GM19240 (cell line): ENCODE measurements around the gene DRD4.
"Not testable (repeated sequence)": the region's sequence is repeated elsewhere in the genome, so short reads cannot be mapped to it uniquely, and the experiment has no call there.

Experiments used
- DNase-seq: peaks from one replicate; pipeline ENCODE4 v3.0.0; 2011; ENCODE audit warnings: low spot score; ENCODE audit not compliant: insufficient read length

The DRD4 gene

DNA sequence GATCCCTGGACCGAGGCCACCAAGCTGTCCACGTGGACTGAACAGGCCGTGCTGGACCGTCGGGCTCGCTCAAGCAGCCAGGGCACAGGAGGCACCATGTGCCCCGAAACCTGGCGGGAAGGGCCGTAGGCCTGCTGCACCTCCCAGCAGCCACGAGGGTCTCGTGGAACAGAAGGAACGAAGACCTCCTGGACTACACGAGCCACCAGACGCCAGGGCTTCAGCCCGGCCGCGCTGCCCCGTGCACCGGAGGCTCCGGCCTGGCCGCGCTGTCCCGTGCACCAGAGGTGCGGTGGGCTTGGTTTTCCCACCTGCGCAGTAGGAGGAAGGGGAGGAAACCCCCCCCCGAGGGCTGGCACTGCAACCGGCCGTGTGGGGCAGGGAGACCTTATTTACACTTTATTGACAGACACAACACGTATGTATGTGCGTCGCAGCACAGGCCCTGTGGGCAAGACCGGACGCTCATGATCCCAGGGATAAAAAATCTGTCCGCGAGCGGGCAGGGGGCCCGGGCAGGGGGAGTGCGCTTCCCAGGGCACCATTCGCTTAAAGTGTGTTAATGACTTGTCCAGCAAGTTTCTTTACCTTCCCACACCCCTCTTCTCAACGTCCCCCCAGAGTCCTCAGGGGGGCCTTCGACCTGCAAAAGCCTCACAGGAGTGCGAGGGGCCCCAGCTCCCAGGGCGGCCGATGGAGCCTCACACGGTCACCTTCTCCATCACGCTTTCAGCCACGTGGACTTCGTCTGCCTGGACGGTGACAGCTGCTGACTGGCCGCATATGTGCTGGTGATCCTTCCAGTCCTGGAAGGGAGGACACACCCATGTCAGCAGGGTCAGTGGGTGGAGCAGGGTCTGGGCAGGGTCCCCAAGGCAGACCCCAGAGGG is 7.0 kb downstream of the DRD4 start:
- DNase-seq = no peak

DNA sequence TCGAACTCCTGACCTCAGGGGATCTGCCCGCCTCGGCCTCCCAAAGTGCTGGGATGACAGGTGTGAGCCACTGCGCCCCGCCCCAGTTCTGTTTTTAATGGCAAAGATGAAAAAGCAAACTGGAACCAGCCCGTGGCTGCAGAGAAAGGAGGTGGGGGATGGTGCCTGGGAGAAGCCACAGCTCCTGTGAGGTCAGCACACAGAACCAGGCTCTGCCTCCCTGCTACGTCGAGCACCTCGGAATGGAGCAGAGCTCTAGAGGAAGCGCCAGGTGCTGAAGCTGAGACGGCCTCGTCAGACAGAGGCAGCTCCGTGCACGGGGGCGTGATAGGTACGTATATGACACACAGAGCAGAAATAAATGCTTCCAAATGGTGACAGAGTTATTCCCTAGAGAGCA is 8.5 kb downstream of the DRD4 start:
- no peak for DNase-seq

DNA sequence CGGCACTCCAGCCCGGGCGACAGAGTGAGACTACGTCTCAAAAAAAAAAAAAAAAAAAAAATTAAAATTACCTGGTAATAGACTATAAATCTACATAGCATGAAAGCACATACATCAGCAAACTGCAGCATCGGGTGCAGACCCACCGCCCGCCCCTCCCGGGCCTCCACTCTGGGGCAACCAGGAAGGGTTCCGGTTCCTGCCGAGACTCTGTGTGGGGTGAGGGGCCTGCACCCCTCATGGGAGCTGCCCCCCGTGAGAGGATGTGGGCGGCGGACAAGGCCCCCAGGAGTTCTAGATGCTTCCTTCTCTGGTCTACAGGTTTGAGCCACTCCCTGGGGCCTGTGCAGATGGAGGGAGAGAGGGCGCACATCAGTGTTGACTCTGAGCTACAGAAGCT is 9.1 kb downstream of the DRD4 start:
- no peak for DNase-seq

DNA sequence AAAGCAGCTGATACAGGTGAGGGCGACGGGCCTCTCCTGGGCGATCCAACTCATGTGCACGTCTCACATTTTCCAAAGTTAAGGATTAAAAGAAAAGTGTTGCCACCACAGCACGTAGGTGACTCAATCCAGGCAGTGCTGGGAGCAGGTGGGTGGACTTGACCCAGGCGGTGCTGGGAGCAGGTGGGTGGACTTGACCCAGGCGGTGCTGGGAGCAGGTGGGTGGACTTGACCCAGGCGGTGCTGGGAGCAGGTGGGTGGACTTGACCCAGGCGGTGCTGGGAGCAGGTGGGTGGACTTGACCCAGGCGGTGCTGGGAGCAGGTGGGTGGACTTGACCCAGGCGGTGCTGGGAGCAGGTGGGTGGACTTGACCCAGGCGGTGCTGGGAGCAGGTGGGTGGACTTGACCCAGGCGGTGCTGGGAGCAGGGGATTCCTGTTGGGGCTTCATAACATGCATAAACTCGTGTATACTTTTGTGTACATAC is 10.6 kb downstream of the DRD4 start:
- DNase-seq = not testable (repeated sequence)

DNA sequence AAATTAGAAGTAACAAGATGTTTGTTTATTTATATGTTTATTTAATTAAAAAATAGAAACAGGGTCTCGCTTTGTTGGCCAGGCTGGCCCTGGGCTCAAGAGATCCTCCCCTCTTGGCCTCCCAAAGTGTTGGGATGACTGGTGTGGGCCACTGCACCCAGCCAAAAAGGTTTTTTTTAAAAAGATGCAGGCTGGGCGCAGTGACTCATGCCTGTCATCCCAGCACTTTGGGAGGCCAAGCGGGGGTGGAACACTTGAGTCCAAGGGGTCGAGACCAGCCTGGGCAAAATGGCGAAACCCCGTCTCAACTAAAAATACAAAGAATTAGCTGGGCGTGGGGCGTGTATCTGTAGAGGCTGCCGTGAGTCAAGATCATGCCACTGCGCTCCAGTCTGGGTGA is 13.4 kb downstream of the DRD4 start:
- DNase-seq = no peak

DNA sequence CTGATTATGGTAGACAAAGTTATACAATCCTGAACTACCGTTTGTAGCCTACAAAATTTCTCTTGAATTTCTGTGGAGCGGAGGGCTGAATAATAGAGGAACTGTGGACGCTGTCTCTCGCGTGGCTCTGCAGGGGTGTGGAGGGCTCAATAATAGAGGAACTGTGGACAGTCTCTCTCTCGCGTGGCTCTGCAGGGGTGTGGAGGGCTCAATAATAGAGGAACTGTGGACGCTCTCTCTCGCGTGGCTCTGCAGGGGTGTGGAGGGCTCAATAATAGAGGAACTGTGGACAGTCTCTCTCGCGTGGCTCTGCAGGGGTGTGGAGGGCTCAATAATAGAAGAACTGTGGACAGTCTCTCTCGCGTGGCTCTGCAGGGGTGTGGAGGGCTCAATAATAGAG is 16.1 kb downstream of the DRD4 start:
- not testable (repeated sequence) for DNase-seq

DNA sequence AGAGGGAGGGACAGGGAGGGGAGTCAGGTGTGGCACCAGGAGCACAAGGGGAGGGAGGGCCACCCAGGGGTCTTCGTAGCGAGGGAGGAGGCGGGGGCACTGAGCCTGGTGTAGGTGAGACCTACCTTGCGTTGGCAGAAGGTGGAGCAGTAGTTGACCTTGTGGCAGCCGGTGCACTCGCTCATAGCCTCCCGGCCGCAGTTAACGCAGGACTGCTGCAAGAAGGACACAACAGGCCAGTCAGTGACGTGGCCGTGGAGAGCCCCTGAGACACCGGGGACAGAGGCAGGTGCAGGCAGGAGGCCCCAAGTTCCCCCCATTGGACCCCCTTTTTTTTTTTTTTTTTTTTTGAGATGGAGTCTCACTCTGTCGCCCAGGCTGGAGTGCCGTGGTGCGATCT is 16.8 kb downstream of the DRD4 start:
- no peak for DNase-seq

DNA sequence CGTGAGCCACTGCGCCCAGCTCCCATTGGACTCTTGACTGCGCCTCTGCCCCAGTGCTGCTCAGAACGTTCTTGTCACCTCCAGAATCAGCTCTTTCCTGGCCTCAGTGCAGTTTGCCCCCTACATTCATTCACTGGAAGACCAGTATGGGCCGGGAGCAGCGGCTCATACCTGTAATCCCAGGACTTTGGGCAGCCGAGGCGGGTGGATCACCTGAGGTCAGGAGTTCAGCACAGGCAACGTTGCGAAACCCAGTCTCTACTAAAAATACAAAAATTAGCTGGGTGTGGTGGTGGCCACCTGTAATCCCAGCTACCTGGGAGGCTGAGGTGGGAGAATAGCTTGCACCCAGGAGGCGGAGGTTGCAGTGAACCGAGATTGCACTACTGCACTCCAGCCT is 17.4 kb downstream of the DRD4 start:
- DNase-seq = not testable (repeated sequence)

DNA sequence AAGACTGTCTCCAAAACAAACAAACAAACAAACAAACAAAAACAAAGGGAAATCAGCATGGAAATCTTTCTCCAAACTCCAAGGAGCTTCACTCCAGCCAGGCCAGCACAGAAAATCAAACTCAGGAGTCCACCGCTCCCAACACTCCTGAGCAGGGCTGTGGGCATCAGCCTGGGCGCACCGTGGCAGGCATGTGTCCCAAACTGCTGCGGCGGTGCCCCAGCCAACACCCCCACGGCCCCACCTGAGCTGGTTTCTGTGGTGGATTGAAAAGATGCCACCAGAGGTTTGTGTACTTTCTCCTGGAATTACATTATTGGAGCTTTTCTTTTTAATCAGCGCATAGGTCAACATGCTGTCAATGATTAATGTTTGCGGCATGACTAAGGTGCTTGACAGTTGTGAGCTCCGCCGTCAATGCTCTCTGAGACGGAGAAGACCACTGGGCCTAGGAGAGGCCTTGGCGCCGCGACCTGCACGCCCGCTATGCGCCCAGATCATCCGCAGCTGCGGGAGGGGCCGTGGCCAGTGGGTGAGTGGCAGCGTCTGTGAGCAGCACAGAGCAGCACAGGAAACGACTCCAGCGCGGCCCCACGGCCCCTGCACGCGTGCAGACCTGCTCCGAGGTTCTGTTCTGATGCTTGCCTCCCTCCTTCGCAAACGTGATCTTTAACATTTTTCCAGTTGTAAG is 18.1 kb downstream of the DRD4 start:
- no peak for DNase-seq

DNA sequence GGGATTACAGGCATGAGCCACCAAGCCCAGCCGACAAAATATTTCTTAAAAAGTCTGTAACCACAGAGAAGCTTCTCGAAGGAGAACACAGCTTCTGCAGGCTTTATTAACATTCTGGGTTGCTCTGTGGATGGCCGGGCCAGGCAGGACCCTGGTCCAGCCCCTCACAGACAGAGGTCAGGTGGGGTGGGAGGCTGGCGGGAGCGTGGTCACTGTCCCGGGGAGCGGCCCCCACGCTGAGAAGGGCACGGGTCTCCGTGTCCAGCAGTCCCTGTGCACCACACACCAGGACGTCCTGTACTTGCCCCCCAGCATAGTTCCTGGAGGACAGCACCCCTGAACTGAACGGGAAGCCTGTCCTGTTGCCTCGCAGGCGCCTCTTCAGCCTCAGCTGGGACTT is 19.4 kb downstream of the DRD4 start:
- no peak for DNase-seq

DNA sequence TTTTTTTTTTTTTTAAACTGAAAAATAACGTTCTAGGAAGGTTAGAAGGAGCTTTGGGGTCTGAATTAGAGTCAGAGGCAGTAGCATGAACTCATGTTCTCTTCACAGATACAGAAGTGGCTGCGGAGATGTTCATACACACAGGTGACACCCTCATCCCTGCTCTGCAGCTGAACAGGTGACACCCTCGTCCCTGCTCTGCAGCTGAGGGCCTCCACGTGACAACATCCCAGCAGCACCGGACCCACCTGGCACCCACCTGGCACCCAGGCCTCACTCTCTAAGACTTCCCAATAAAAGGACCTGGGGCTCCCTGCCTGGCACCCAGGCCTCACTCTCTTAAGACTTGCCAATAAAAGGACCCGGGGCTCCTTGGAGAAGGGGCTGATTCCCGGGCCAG is 19.8 kb downstream of the DRD4 start:
- DNase-seq = no peak

DNA sequence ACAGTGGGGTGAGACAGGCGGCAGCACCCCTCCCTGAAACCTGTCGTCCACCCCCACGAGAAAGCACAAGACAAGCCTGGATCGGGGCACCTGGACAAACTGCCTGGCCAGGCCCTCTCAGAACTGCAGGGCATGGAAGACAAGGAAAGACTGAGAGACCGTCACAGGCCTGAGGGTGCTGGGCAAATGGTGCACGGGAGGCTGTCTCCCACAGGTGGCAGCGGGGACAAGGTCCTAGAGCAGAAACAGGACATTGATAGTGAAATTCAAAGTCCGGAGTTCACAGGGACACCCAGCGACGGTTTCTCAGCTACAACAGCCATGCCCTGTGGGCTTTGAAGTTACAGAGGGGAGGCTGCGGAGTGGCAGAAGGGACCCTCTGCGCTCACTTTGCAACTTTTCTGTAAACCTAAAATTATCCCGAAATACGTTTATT is 20.6 kb downstream of the DRD4 start:
- no peak for DNase-seq

DNA sequence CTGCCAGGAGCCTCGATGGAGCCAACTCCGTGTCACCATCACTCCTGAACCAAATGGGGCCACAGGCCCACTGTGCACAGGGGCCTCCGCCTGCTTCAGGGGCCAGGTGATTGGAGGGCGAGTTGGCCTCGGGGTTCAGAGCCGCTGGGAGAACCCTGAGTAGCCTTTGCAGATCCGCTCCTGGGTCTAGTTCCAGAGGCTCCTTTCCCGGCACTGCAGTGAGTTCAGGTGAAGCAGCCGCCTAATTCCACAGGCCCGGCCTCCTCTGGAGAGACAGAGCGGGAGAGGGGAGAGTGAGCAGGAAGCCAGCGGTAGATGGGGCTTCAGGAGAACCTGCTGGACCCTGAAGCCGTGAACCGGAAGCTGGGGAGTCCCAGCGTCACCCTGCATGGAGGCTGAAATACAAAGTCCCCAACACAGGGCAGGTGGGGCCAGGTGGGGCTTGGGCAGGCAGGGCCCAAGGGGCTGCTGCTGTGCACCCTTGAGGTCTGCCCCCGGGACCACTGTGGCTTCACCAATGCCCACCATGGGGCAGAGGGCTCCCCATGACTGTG is 22.5 kb downstream of the DRD4 start:
- DNase-seq = no peak

DNA sequence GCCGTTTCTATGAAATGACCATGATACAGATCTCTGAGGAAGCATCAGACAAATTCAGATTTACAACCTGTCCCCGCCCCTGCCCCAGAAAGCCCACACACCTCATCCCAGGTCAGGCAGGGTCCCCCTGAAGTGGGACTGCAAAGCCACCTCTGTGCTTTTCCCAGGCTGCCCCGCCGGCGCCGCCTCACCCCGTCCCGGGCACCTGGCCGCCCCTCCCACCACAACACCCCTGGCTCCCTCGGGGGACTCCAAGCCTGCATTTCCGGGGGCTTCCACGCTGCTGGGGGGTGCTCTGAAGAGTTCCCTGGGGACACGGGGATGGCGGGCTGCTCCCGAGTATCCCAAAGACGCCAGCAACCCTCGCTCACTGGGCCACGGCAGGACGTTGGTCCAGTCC is 23.2 kb downstream of the DRD4 start:
- no peak for DNase-seq

DNA sequence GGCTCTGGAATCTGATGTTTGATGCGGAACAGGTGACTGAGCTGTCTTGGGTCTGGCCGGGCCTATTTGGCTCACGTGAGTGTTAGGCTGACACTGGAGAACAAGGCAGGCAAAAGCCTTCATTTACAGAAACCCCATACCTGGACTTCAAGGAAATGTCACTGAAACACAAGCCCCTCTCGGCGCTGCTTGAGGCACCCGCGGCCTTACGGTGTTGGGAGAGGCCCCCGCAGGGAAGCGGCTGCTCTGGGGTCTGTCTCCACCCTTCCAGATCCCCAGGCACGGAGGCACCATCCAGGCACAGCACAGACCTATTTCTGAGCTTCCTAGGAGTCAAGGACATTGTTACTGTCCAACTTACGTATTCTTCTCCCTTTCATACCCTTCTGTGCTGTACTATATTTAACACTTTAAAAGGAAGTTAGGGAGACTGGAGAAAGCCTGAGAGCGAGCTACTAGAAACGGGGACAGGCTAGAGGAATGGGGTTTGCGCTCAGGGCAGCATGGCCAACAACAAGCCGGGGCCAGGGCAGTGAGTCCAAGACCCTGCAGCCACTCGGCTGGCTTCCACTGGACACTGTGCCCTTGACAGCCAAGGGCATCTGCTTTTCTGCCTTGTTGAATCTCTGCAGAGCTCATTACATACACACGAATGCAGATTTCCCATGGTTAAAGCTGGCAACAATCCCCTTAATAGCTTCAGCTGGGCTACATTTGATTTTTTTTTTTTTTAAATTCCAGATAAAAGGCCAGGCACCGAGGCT is 23.8 kb downstream of the DRD4 start:
- no peak for DNase-seq

DNA sequence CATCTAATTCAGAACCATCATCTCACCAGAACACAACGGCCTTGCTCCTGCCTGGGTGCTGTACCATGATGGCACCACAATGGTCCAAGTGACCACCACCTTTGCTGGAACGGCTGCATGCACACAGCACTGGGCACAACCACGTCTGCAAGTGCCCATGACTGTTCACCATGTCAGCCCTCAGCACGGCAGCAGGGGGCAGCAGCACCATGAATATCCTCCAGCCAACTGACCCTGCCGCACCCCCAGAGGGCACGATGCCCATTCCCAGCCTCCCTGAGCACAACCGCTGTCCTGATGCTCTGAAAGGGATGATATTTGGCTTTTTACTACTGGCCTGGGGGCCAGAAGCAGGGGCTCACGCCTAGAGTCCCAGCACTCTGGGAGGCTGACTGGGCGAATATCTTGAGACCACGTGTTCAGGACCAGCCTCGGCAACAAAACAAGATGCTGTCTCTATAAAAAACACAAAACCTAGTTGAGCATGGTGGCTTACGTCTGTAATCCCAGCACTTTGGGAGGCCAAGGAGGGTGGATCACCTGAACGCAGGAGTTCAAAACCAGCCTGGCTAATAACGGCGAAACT is 25.7 kb downstream of the DRD4 start:
- peak; percentile 69 for DNase-seq

DNA sequence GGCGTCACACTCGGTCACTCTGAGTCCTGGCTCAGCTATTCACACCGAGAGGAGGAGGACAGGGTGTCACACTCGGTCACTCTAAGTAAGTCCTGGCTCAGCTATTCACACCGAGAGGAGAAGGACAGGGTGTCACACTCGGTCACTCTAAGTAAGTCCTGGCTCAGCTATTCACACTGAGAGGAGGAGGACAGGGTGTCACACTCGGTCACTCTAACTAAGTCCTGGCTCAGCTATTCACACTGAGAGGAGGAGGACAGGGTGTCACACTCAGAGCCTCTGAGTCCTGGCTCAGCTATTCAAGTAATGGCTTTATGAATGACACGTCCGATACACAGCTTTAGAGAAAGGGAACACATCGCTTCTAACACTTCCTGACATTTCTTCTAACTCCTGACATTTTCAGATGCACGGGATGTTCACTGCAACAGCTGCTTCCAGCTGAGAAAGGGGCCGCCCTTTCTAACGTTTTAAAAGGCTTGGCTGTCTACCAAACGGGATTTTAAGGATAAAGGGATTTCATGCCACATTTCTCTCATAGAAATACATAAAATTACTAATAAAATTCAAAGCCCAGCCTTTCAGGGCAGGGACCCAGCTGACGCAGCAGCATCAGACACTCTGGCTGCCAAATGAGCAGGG is 28.1 kb downstream of the DRD4 start:
- DNase-seq = no peak

DNA sequence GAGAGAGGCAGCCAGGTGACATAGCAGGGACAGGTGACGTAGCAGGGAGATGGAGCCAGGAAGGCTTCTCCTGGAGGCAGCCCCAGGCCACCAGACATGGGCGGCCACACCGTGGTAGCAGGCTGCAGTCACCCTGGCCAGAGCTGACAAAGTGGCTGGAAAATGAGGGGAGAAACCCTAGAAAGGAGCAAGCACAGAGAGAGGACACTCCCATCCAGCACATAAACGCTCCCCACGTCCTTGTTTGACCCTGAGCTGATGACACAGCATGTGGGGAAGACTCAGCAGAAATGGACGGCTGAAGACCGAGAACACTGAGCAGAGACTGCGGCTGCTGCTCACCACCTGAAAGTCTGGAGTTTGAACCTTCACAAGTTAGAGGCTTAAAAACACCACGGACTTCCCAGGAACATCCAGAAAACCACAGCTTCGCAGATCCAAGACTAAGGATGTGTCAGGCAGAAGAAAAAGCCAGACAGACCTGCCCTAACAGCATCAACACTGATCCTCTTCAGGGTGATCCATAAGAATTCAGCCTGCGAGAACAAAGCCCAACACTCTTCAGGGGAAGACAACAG is 28.7 kb downstream of the DRD4 start:
- no peak for DNase-seq

DNA sequence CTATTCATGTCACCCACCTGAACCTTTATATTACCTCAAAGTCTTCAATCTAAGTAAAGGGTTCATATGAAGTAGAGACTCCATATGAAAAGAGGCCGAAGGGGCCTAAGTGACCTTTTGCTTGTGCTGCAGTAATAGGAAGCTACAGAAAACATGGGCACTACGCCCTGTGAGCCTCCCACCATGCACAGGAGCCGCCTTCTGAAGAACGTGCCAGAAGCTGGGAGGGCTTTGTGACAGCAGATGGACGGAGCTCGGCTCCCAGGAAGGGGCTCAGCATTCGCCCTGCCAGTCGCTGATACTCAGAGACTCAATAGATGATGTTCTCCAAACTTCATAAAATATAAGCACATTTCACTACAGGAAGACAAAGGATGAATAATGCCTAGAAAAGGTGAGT is 36.8 kb downstream of the DRD4 start:
- DNase-seq = no peak

DNA sequence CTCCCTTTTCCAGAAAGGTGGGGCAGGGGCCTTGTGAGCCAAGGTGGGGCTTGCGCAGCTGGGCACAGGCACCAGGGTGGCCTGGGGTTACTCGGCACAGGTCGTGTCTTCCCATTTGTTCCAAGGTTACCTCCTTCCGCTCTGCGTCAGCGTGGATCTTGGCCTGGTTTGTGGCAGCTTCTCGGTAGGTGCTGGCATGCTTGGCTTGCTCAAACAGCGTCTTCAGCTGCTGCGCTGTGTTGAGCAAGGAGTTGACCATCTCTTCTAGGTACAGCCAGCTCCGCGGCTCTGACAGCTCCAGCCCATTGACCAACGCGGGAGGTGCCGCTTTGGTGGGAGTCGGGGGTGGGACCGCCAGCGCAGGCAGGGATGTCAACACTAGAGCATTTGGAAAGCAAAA is 37.3 kb downstream of the DRD4 start:
- DNase-seq = no peak
